ENCODE measurements around the gene SNAP23. TPM values are rescaled to one million over a fixed set of nuclear protein-coding genes. Genes with fewer than 3 reads are reported as not detected.

Gene SNAP23
- 78.0 and 78.9 TPM in 2 replicates for total RNA-seq

DNA sequence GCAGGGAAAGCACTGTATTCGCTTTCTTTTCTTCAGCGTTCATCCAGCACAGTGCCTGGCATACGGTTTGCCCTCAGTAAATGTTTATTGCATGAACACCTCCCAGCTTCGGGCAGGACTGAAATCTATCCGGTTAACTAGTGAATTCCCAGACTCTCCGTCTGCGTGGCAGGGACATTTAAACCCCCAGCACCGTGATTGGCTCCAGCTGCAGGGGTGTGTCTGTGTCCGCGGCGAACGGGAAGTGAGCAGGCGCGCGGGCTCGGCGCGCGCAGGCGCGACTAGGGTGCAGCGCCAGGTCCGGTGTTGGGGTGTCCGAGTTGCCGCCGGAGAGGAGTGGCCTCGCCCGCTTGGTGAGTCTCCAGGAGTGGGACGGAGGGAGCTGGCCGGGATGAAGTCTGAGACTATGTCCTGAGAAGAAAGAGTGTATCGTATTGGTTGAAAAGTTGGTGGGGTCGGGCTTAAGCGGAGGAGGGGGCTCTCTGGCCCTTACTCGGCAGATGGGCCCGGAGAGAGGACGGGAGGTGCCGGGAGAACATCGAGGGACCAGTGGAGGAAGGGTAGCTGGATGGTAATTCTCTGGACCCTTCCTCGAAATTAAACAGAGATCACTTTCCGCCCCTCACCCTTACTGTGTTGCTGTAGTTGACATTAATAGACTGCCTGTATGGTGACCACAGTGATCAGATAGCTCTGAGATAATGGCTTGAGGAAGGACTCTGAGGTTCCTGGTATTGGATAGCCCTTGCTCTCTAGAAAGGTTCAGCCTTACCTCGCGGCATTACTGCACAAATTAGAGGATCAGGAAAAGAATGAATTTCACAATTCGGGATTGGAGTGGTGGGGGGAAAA is at the start of gene SNAP23:
Gene SNAP23, plus strand, starts transcription at position 274 of the 852 bp plus-strand sequence. CDS start 16,213 bp downstream, outside the sequence.
- H3K4me3 Mint-ChIP-seq (ENCODE audit: low read depth) = peak within 1 kb of the TSS; percentile 99
- H3K27ac Mint-ChIP-seq = peak within 1 kb of the TSS; percentile 94
- no peaks in the 10 kb centered on the region for H3K27me3 Mint-ChIP-seq (ENCODE audit: low read depth)
- peaks cover 56% of the 10 kb centered on the region for H3K4me1 Mint-ChIP-seq (ENCODE audit: low read depth)
- intact Hi-C loops (cut with micrococcal nuclease) = loop anchor here (2.0 to 10.0 kb wide), 2 partner anchors 223 to 291 kb away; partner anchors contain the start of genes GANC, TMEM87A and VPS39
- DNase-seq (ENCODE audit: low spot score) = peak; percentile 83
- no peaks in the 10 kb centered on the region for H3K9me3 Mint-ChIP-seq
- H3K36me3 Mint-ChIP-seq (ENCODE audit: low read depth) = peaks cover 13% of the 10 kb centered on the region

DNA sequence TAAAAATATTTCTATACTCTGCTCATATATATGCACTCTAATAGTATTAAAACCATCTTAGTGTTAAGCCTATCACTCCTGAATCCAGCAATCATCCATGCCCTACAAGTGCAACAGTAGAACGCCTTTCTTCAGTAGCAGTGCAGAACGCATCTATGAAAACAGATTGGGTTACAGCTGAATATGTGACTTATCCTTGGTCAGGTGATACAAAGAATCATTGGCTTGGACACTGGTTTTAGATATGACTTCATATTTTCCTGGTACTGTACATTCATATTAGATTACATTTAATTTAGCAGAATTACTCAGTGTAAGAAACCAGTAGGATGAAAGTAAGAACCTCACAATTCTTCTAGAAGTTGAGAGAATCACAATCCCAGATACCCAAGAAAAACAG is 47.8 kb upstream of the SNAP23 start:
- Mint-ChIP-seq H3K36me3 (ENCODE audit: low read depth) (peaks cover 61% of the 10 kb centered on the region), H3K4me3 (ENCODE audit: low read depth) (no peak overlapping the region), H3K27me3 (ENCODE audit: low read depth) (no peaks in the 10 kb centered on the region), H3K4me1 (ENCODE audit: low read depth) (no peaks in the 10 kb centered on the region), H3K9me3 (no peaks in the 10 kb centered on the region), H3K27ac (no peak overlapping the region)
- intact Hi-C loops (cut with micrococcal nuclease) = no loop called here
- DNase-seq (ENCODE audit: low spot score) = no peak

- no peaks in the 10 kb centered on the region for H3K4me1 Mint-ChIP-seq (ENCODE audit: low read depth)
- intact Hi-C loops (cut with micrococcal nuclease) = no loop called here
- peaks cover 61% of the 10 kb centered on the region for H3K36me3 Mint-ChIP-seq (ENCODE audit: low read depth)
- DNase-seq (ENCODE audit: low spot score) = no peak
- no peak overlapping the region for H3K27ac Mint-ChIP-seq
- no peak overlapping the region for H3K4me3 Mint-ChIP-seq (ENCODE audit: low read depth)
- no peaks in the 10 kb centered on the region for H3K27me3 Mint-ChIP-seq (ENCODE audit: low read depth)
- H3K9me3 Mint-ChIP-seq = no peaks in the 10 kb centered on the region
Measured at GRCh38 chr15:42448281-42448680, 47.2 kb upstream of the SNAP23 start.

DNA sequence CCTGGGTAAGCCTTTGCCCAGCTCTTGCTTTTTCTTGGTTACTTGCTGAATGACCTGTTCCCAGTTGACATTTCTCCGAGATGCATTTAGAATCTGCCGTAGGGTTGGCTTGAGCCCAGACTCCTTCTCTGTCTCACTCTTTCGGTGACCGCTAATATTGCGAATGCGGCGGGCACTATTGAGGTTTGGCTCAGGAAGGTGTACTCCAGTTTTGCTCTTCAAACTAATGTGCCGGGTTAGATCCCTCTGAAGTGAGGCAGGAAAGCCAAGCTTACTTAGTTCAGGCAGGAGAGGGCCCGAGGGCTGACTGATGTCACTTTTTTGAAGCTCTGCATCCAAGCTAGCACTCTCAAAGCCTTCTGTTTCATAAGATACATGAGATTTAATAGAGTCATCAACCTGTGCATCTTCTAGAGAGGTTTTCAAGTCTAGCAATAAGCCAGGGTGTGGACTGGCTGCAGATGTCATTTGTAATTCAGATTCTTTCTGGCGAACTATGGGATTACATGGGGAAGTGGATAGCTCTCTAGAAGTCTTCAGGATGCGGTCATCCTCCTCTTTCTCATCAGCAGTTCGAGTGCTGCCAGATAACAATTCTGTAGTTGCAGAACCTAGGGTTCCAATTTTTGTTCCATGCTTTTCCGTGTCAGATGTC is 45.5 kb upstream of the SNAP23 start:
- Mint-ChIP-seq H3K4me1 (ENCODE audit: low read depth) (no peaks in the 10 kb centered on the region), H3K36me3 (ENCODE audit: low read depth) (peaks cover 55% of the 10 kb centered on the region), H3K9me3 (no peaks in the 10 kb centered on the region), H3K4me3 (ENCODE audit: low read depth) (no peak overlapping the region), H3K27ac (no peak overlapping the region), H3K27me3 (ENCODE audit: low read depth) (no peaks in the 10 kb centered on the region)
- intact Hi-C loops (cut with micrococcal nuclease) = no loop called here
- no peak for DNase-seq (ENCODE audit: low spot score)

- H3K36me3 Mint-ChIP-seq (ENCODE audit: low read depth) = peaks cover 50% of the 10 kb centered on the region
- no peak overlapping the region for H3K4me3 Mint-ChIP-seq (ENCODE audit: low read depth)
- no peak for DNase-seq (ENCODE audit: low spot score)
- no peaks in the 10 kb centered on the region for H3K27me3 Mint-ChIP-seq (ENCODE audit: low read depth)
- H3K9me3 Mint-ChIP-seq = no peaks in the 10 kb centered on the region
- no peak overlapping the region for H3K27ac Mint-ChIP-seq
- intact Hi-C loops (cut with micrococcal nuclease) = no loop called here
- no peaks in the 10 kb centered on the region for H3K4me1 Mint-ChIP-seq (ENCODE audit: low read depth)
Measured at GRCh38 chr15:42450425-42450790, 45.0 kb upstream of the SNAP23 start.

DNA sequence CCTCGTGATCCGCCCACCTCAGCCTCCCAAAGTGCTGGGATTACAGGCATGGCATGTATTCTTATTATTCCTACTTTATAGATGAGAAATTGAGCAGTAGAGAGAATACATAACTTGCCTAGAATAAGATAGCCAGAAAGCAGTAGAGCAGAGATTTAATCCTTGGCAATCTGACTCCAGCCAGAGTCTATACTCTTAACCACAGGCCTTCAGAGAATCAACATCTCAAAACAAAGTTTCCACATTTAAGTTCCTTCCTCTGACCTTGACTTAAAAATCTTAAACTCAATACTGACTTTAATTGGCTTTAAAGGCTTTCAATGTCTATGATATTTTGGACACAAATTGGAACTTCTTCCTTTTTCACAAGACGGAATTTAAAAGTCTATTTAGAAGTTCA is 41.6 kb upstream of the SNAP23 start:
- H3K4me3 Mint-ChIP-seq (ENCODE audit: low read depth) = no peak overlapping the region
- peaks cover 2% of the 10 kb centered on the region for H3K4me1 Mint-ChIP-seq (ENCODE audit: low read depth)
- intact Hi-C loops (cut with micrococcal nuclease) = no loop called here
- no peak overlapping the region for H3K27ac Mint-ChIP-seq
- H3K9me3 Mint-ChIP-seq = no peaks in the 10 kb centered on the region
- peaks cover 35% of the 10 kb centered on the region for H3K36me3 Mint-ChIP-seq (ENCODE audit: low read depth)
- no peaks in the 10 kb centered on the region for H3K27me3 Mint-ChIP-seq (ENCODE audit: low read depth)
- DNase-seq (ENCODE audit: low spot score) = no peak

GRCh38 chr15:42456531-42456930 is 38.9 kb upstream of the SNAP23 start:
- intact Hi-C loops (cut with micrococcal nuclease) = no loop called here
- H3K27ac Mint-ChIP-seq = no peak overlapping the region
- no peak overlapping the region for H3K4me3 Mint-ChIP-seq (ENCODE audit: low read depth)
- H3K4me1 Mint-ChIP-seq (ENCODE audit: low read depth) = peaks cover 5% of the 10 kb centered on the region
- no peaks in the 10 kb centered on the region for H3K9me3 Mint-ChIP-seq
- peaks cover 11% of the 10 kb centered on the region for H3K36me3 Mint-ChIP-seq (ENCODE audit: low read depth)
- DNase-seq (ENCODE audit: low spot score) = no peak
- no peaks in the 10 kb centered on the region for H3K27me3 Mint-ChIP-seq (ENCODE audit: low read depth)

GRCh38 chr15:42456971-42457370 is 38.5 kb upstream of the SNAP23 start:
- Mint-ChIP-seq H3K27ac (peak overlapping the region; percentile 11), H3K4me1 (ENCODE audit: low read depth) (peaks cover 5% of the 10 kb centered on the region), H3K36me3 (ENCODE audit: low read depth) (peaks cover 8% of the 10 kb centered on the region), H3K27me3 (ENCODE audit: low read depth) (no peaks in the 10 kb centered on the region), H3K9me3 (no peaks in the 10 kb centered on the region), H3K4me3 (ENCODE audit: low read depth) (no peak overlapping the region)
- intact Hi-C loops (cut with micrococcal nuclease) = no loop called here
- DNase-seq (ENCODE audit: low spot score) = no peak

DNA sequence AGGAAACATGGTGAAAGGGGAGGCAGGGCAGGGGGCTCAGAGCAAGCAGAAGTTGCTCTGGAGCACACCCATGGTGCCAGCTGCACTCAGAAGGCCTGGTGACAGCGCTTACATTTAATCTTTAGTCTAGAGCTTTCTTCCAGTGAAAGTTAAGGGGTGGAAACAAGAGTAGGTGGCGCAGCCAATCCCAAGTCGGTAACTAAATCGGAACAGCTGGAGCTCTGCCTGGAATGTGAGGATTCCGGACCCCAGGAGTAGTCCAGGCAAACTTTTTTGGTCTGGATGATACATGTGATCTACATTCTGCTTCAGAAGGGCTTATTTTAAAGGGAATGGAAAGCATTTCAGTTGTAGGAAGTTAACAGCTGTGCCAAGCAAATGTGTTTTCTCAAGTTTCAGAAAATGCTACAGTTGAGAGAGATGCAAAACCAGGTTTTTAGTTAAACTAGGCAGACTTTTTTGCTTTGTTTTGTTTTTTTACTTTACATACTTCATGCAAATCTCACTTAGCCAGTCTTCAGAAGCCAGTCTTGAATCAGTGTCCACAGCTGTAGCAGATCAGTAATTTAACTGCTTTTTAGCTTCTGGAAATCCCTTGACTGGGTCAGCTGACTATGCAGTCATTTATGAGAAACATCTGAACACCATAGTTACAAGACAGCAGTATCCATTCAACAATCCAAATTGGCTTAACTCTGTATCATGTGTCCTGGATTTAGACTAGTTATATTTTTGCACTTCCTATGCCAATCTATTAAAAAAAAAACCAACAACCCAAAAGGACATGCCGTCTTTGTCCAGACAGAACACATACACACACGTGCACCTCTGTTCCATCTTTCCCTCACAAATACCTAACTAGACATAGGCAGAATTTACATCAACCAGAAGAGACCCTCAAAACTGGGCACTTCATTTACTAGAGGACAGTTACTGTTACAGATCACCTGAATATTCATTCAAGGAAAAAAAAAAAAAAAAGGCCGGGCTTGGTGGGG is 37.7 kb upstream of the SNAP23 start:
- Mint-ChIP-seq H3K4me3 (ENCODE audit: low read depth) (no peak overlapping the region), H3K27me3 (ENCODE audit: low read depth) (no peaks in the 10 kb centered on the region), H3K4me1 (ENCODE audit: low read depth) (peaks cover 5% of the 10 kb centered on the region), H3K36me3 (ENCODE audit: low read depth) (peaks cover 8% of the 10 kb centered on the region), H3K9me3 (no peaks in the 10 kb centered on the region), H3K27ac (peak overlapping the region; percentile 16)
- intact Hi-C loops (cut with micrococcal nuclease) = no loop called here
- DNase-seq (ENCODE audit: low spot score) = no peak

GRCh38 chr15:42461261-42461660 is 34.2 kb upstream of the SNAP23 start:
- intact Hi-C loops (cut with micrococcal nuclease) = no loop called here
- peaks cover 21% of the 10 kb centered on the region for H3K36me3 Mint-ChIP-seq (ENCODE audit: low read depth)
- no peak overlapping the region for H3K4me3 Mint-ChIP-seq (ENCODE audit: low read depth)
- no peak overlapping the region for H3K27ac Mint-ChIP-seq
- peaks cover 5% of the 10 kb centered on the region for H3K4me1 Mint-ChIP-seq (ENCODE audit: low read depth)
- no peaks in the 10 kb centered on the region for H3K9me3 Mint-ChIP-seq
- no peak for DNase-seq (ENCODE audit: low spot score)
- no peaks in the 10 kb centered on the region for H3K27me3 Mint-ChIP-seq (ENCODE audit: low read depth)

DNA sequence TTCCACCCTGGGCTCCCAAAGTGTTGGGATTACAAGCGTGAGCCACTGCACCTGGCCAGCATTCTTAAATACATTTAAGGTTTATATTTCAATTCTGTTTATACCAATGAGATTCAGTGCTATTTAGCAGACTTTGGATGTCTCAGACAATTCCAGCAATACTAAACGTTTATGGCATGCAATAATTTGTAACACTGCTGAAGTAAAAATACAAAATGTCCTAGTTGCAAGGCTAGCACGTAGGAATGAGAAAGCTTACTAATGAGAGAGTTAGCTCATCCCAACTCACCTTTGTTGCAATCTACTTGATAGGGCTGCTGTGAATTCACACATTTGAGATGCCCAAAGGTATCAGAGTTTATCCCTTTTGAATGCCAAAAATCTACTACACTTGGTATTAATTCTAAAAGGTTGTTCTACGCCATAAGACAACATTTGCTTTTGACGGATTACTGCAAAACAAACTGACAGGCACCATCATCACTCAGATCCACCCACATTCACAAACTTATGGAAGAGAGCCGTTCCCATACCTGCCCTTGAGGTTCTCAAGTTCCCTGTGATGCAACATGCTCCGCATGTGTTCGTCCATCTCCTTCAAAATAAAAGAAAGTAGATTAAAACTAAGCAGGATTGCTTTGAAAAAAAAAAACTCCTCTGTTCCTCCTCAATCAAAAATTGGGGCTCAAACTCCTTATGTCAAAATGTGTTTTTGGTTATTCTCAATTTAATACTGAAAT is 29.7 kb upstream of the SNAP23 start:
- Mint-ChIP-seq H3K9me3 (no peaks in the 10 kb centered on the region), H3K4me1 (ENCODE audit: low read depth) (peaks cover 3% of the 10 kb centered on the region), H3K27me3 (ENCODE audit: low read depth) (no peaks in the 10 kb centered on the region), H3K36me3 (ENCODE audit: low read depth) (peaks cover 23% of the 10 kb centered on the region), H3K27ac (no peak overlapping the region), H3K4me3 (ENCODE audit: low read depth) (no peak overlapping the region)
- intact Hi-C loops (cut with micrococcal nuclease) = no loop called here
- DNase-seq (ENCODE audit: low spot score) = no peak

DNA sequence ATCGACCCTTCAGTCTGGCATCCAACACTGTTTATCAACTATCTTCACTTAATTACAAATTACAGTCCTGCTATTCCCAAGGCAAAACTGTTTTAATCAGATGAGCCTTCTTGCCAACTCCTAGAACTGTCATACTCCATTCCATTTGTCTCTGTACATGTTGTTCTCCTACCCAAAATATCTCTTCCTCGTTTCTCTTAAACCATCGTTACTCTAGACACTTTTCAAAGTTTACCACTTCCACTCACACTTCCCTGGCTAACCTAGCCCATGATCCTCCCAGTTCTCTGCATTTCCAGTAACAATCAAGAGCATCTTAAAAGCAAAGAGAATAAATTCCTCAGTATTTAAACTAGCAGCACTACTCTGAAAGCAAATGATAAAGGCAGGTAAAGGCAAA is 24.4 kb upstream of the SNAP23 start:
- H3K27me3 Mint-ChIP-seq (ENCODE audit: low read depth) = no peaks in the 10 kb centered on the region
- DNase-seq (ENCODE audit: low spot score) = no peak
- no peak overlapping the region for H3K27ac Mint-ChIP-seq
- H3K36me3 Mint-ChIP-seq (ENCODE audit: low read depth) = peaks cover 24% of the 10 kb centered on the region
- intact Hi-C loops (cut with micrococcal nuclease) = loop anchor here (2.0 kb wide), 1 partner anchor 180 kb away; no protein-coding TSS in a partner anchor
- H3K4me1 Mint-ChIP-seq (ENCODE audit: low read depth) = peaks cover 6% of the 10 kb centered on the region
- no peaks in the 10 kb centered on the region for H3K9me3 Mint-ChIP-seq
- no peak overlapping the region for H3K4me3 Mint-ChIP-seq (ENCODE audit: low read depth)

All from activated T-helper 2 cell treated with anti-CD3 and anti-CD28 coated beads, Interferon-gamma antibody, Interleukin-2, Interleukin-4, amounts not matched to agents 10 μg/mL and 5 μg/mL and 100 μg/mL, durations not matched to agents 14 hours and 24 hours and 36 hours (primary cell).